ENCODE results near the gene EPHA4. TPM values are rescaled to one million over a fixed set of nuclear protein-coding genes. Genes with fewer than 3 reads are reported as not detected.

EPHA4 gene
- polyA plus RNA-seq, 1 of the 3 experiments (the other 2 are of a cell fraction) = 0.90 TPM

GRCh38 chr2:221400411-221400810, 171.7 kb downstream of the EPHA4 start:
- no peak overlapping the region for H3K4me3 ChIP-seq (ENCODE audit: low read depth in 2 of 2, low read length in 1 of 2)
- H3K36me3 ChIP-seq (replicated peaks in 1 of 2; ENCODE audit: control insufficient read depth in 1 of 2, insufficient read depth in 2 of 2, low read length in 1 of 2) = no peaks in the 10 kb centered on the region
- POLR2A ChIA-PET = no interaction called here
- H3K4me2 ChIP-seq = no peak overlapping the region
- DNase-seq = no peak
- H2AFZ ChIP-seq (ENCODE audit: low read depth) = no peak overlapping the region
- no peaks in the 10 kb centered on the region for H3K4me1 ChIP-seq (ENCODE audit: control insufficient read depth in 1 of 2, insufficient read depth in 2 of 2, low read depth in 1 of 2, low read length in 1 of 2)
- H3K9me3 ChIP-seq = no peaks in the 10 kb centered on the region
- H4K20me1 ChIP-seq (ENCODE audit: insufficient read depth) = no peaks in the 10 kb centered on the region
- H3K79me2 ChIP-seq (ENCODE audit: insufficient read depth) = no peaks in the 10 kb centered on the region
- H3F3A ChIP-seq (replicated peaks; ENCODE audit: insufficient read depth) = no peaks in the 10 kb centered on the region
- TF ChIP-seq FOXJ3 (CRISPR knock-in tag; IDR thresholded peaks at IDR 0.05) = no peak
- TF ChIP-seq GABPA (IDR thresholded peaks at IDR 0.05; ENCODE audit: low read depth) = no peak
- TF ChIP-seq NRF1 (IDR thresholded peaks at IDR 0.05; ENCODE audit: low read depth, low read length) = no peak
- TF ChIP-seq EP300 (IDR thresholded peaks at IDR 0.05; ENCODE audit: borderline replicate concordance in 1 of 2, low read depth in 1 of 2, low read length in 1 of 2) = no peak
- TF ChIP-seq TCF12 (IDR thresholded peaks at IDR 0.05) = no peak
- TF ChIP-seq RCOR1 (IDR thresholded peaks at IDR 0.05; ENCODE audit: low read length) = no peak
- TF ChIP-seq NFIC (IDR thresholded peaks at IDR 0.05; ENCODE audit: borderline replicate concordance) = no peak
- TF ChIP-seq JUND (IDR thresholded peaks at IDR 0.05) = no peak
- no peak for TF ChIP-seq USF2 (IDR thresholded peaks at IDR 0.05; ENCODE audit: borderline replicate concordance, low read depth, low read length)
- TF ChIP-seq POLR2AphosphoS5 (IDR thresholded peaks at IDR 0.05; ENCODE audit: low read depth, low read length) = no peak
- TF ChIP-seq FOSL2 (IDR thresholded peaks at IDR 0.05; ENCODE audit: borderline replicate concordance, low read depth) = no peak
- no peak for TF ChIP-seq RFX5 (IDR thresholded peaks at IDR 0.05; ENCODE audit: low read length)
- no peak for TF ChIP-seq REST (IDR thresholded peaks at IDR 0.05; ENCODE audit: low read depth, low read length)
- TF ChIP-seq EZH2phosphoT487 (IDR thresholded peaks at IDR 0.05; ENCODE audit: borderline replicate concordance, low read depth) = no peak
- no peak overlapping the region for H3K9ac ChIP-seq
- H3K27me3 ChIP-seq (ENCODE audit: insufficient read depth) = no peaks in the 10 kb centered on the region
- no peaks in the 10 kb centered on the region for H3K9me2 ChIP-seq
- CTCF ChIA-PET = no interaction called here
- no peak overlapping the region for H3K27ac ChIP-seq (ENCODE audit: low read depth in 2 of 2, low read length in 1 of 2)
- WGBS (ENCODE audit: low lambda C conversion rate) = 13% methylated on average over 4 of the region's 4 CpGs

GRCh38 chr2:221399183-221399582, 172.9 kb downstream of the EPHA4 start:
- H4K20me1 ChIP-seq (ENCODE audit: insufficient read depth) = no peaks in the 10 kb centered on the region
- POLR2A ChIA-PET = no interaction called here
- H3K27ac ChIP-seq (ENCODE audit: low read depth in 2 of 2, low read length in 1 of 2) = no peak overlapping the region
- H3K9me2 ChIP-seq = no peaks in the 10 kb centered on the region
- no peaks in the 10 kb centered on the region for H3F3A ChIP-seq (replicated peaks; ENCODE audit: insufficient read depth)
- no peak overlapping the region for H3K9ac ChIP-seq
- DNase-seq = no peak
- no peaks in the 10 kb centered on the region for H3K36me3 ChIP-seq (replicated peaks in 1 of 2; ENCODE audit: control insufficient read depth in 1 of 2, insufficient read depth in 2 of 2, low read length in 1 of 2)
- no peaks in the 10 kb centered on the region for H3K79me2 ChIP-seq (ENCODE audit: insufficient read depth)
- no peak overlapping the region for H3K4me3 ChIP-seq (ENCODE audit: low read depth in 2 of 2, low read length in 1 of 2)
- no peaks in the 10 kb centered on the region for H3K27me3 ChIP-seq (ENCODE audit: insufficient read depth)
- WGBS (ENCODE audit: low lambda C conversion rate) = 6% methylated on average over 4 of the region's 4 CpGs
- no peak overlapping the region for H3K4me2 ChIP-seq
- no peaks in the 10 kb centered on the region for H3K9me3 ChIP-seq
- CTCF ChIA-PET = no interaction called here
- H2AFZ ChIP-seq (ENCODE audit: low read depth) = no peak overlapping the region
- H3K4me1 ChIP-seq (ENCODE audit: control insufficient read depth in 1 of 2, insufficient read depth in 2 of 2, low read depth in 1 of 2, low read length in 1 of 2) = no peaks in the 10 kb centered on the region
- no peak for TF ChIP-seq SIN3A (IDR thresholded peaks at IDR 0.05; ENCODE audit: borderline replicate concordance, low read depth, low read length)
- no peak for TF ChIP-seq POLR2AphosphoS5 (IDR thresholded peaks at IDR 0.05; ENCODE audit: low read depth, low read length)
- no peak for TF ChIP-seq RCOR1 (IDR thresholded peaks at IDR 0.05; ENCODE audit: low read length)
- TF ChIP-seq SMC3 (IDR thresholded peaks at IDR 0.05; ENCODE audit: low read depth, low read length) = no peak
- TF ChIP-seq MEF2A (IDR thresholded peaks at IDR 0.05; ENCODE audit: borderline replicate concordance, low read depth) = no peak
- TF ChIP-seq FOSL2 (IDR thresholded peaks at IDR 0.05; ENCODE audit: borderline replicate concordance, low read depth) = no peak
- no peak for TF ChIP-seq RAD21 (IDR thresholded peaks at IDR 0.05; ENCODE audit: low read length)
- no peak for TF ChIP-seq CHD2 (IDR thresholded peaks at IDR 0.05; ENCODE audit: low read length, partially characterized antibody)
- TF ChIP-seq USF1 (IDR thresholded peaks at IDR 0.05; ENCODE audit: borderline replicate concordance, low read depth) = no peak
- TF ChIP-seq GABPA (IDR thresholded peaks at IDR 0.05; ENCODE audit: low read depth) = no peak
- TF ChIP-seq FOXM1 (IDR thresholded peaks at IDR 0.05; ENCODE audit: low read depth) = no peak
- TF ChIP-seq REST (IDR thresholded peaks at IDR 0.05; ENCODE audit: low read depth, low read length) = no peak
